Neural cell (in vitro differentiated cells): ENCODE results near the gene ERLIN1. TPM values are rescaled to one million over a fixed set of nuclear protein-coding genes. Genes with fewer than 3 reads are reported as not detected.

Experiments used
- H2AFZ ChIP-seq: fragments of 200-600, 300-800 bp; sonication (generic), shearing (Covaris generic); 2 replicates; pipeline ENCODE4 v1.6.0; 2014; ENCODE audit warnings: low read depth, mild to moderate bottlenecking, antibody characterized with exemption, low read length, moderate library complexity
- H3F3A ChIP-seq: fragments of 200-600 bp; shearing (Covaris generic); 2 replicates; pipeline ENCODE4 v1.6.1; 2016; ENCODE audit warnings: mild to moderate bottlenecking, moderate library complexity, mixed read lengths, antibody characterized with exemption, low read length; ENCODE audit not compliant: insufficient read depth, poor library complexity, severe bottlenecking
- H3K27ac ChIP-seq: fragments of 200-600, 300-800 bp; sonication (generic), shearing (Covaris generic); 2 replicates; pipeline ENCODE4 v1.5.1; 2014; ENCODE audit warnings: mild to moderate bottlenecking, low read length, moderate library complexity
- H3K27me3 ChIP-seq: fragments of 300-800, 200-600 bp; sonication (generic), shearing (Covaris generic); 2 replicates; pipeline ENCODE4 v1.6.0; 2014; ENCODE audit warnings: mild to moderate bottlenecking, low read depth, low read length, moderate library complexity; ENCODE audit not compliant: insufficient read depth
- H3K36me3 ChIP-seq: fragments of 300-800, 200-600 bp; sonication (generic), shearing (Covaris generic); 2 replicates; pipeline ENCODE4 v1.5.1; 2014; ENCODE audit warnings: mild to moderate bottlenecking, antibody characterized with exemption, low read length, moderate library complexity; ENCODE audit not compliant: insufficient read depth
- H3K4me2 ChIP-seq: fragments of 300-800, 200-600 bp; sonication (generic), shearing (Covaris generic); 2 replicates; pipeline ENCODE4 v1.6.0; 2014; ENCODE audit warnings: mild to moderate bottlenecking, low read length
- H3K4me3 ChIP-seq: fragments of 300-800, 200-600 bp; sonication (generic), shearing (Covaris generic); 2 replicates; pipeline ENCODE4 v1.5.1; 2014; ENCODE audit warnings: mild to moderate bottlenecking, low read length, moderate library complexity
- H3K79me2 ChIP-seq: fragments of 200-600 bp; shearing (Covaris generic); replicated peaks from 2 replicates; pipeline ENCODE4 v1.6.0; 2014; ENCODE audit warnings: mild to moderate bottlenecking, low read length, moderate library complexity; ENCODE audit not compliant: insufficient read depth
- H3K9ac ChIP-seq: fragments of 300-800, 200-600 bp; sonication (generic), shearing (Covaris generic); 2 replicates; pipeline ENCODE4 v1.6.1; 2016; ENCODE audit warnings: mild to moderate bottlenecking, low read length, mixed read lengths
- H3K9me2 ChIP-seq: fragments of 200-600 bp; shearing (Covaris generic); 2 replicates; pipeline ENCODE4 v1.6.1; 2016; ENCODE audit warnings: mild to moderate bottlenecking, low read length, mixed read lengths; ENCODE audit not compliant: insufficient read depth
- H3K9me3 ChIP-seq: fragments of 200-600, 300-800 bp; sonication (generic), shearing (Covaris generic); 2 replicates; pipeline ENCODE4 v1.6.1; 2016; ENCODE audit warnings: mild to moderate bottlenecking, mixed run types, low read length, moderate library complexity, mixed read lengths
- H4K20me1 ChIP-seq: fragments of 200-600 bp; shearing (Covaris generic); 2 replicates; pipeline ENCODE4 v1.6.1; 2016; ENCODE audit warnings: mild to moderate bottlenecking, mixed run types; ENCODE audit not compliant: insufficient read depth
- EP300 ChIP-seq: fragments of 450-650 bp; conservative IDR thresholded peaks from 2 replicates; pipeline ENCODE4 v1.6.1; 2014; ENCODE audit warnings: antibody characterized with exemption, mild to moderate bottlenecking, moderate library complexity; ENCODE audit not compliant: poor library complexity, severe bottlenecking
- EZH2 ChIP-seq: fragments of 200-600, 300-800 bp; shearing (Covaris generic), sonication (generic); IDR thresholded peaks from 2 replicates; pipeline ENCODE4 v1.6.1; 2014; ENCODE audit warnings: antibody characterized with exemption, low read length, borderline replicate concordance, mild to moderate bottlenecking; ENCODE audit not compliant: insufficient read depth, poor library complexity, severe bottlenecking
- MXI1 ChIP-seq: fragments of 450-650 bp; conservative IDR thresholded peaks from 2 replicates; pipeline ENCODE4 v1.6.1; 2014; ENCODE audit warnings: antibody characterized with exemption, mild to moderate bottlenecking; ENCODE audit not compliant: poor library complexity, severe bottlenecking
- POLR2AphosphoS5 ChIP-seq: IDR thresholded peaks from 2 replicates; pipeline ENCODE4 v1.6.1; 2012
- RAD21 ChIP-seq: fragments of 450-650 bp; conservative IDR thresholded peaks from 2 replicates; pipeline ENCODE4 v1.6.1; 2014; ENCODE audit warnings: antibody characterized with exemption, mild to moderate bottlenecking, moderate library complexity
- SMC3 ChIP-seq: fragments of 450-650 bp; conservative IDR thresholded peaks from 2 replicates; pipeline ENCODE4 v1.6.1; 2014; ENCODE audit warnings: antibody characterized with exemption, mild to moderate bottlenecking, moderate library complexity; ENCODE audit not compliant: poor library complexity
- TAF1 ChIP-seq: IDR thresholded peaks from 2 replicates; pipeline ENCODE4 v1.6.1; 2012; ENCODE audit warnings: low read depth
- polyA minus RNA-seq: library from RNA; depleted of rRNA, polyadenylated mRNA; stranded (reverse); fragments of >200 nt; gene quantifications from 2 replicates; pipeline ENCODE4 v1.2.3, GENCODE V29; 2014
- polyA plus RNA-seq: library from polyadenylated mRNA; depleted of rRNA; stranded (reverse); fragments of >200 nt; gene quantifications from 2 replicates; pipeline ENCODE4 v1.2.3, GENCODE V29; 2014
- TF ChIP-seq, protein P1 (sequence below): IDR thresholded peaks from 2 replicates; pipeline ENCODE4 v1.6.1; 2012; ENCODE audit warnings: borderline replicate concordance
- TF ChIP-seq, protein P2 (sequence below): fragments of 450-650 bp; IDR thresholded peaks from 2 replicates; pipeline ENCODE4 v1.5.1; 2014; ENCODE audit warnings: antibody characterized with exemption, mild to moderate bottlenecking, moderate library complexity; ENCODE audit not compliant: poor library complexity, severe bottlenecking

The ERLIN1 gene
- 6.5 and 7.5 TPM in 2 replicates for polyA plus RNA-seq
- 8.8 and 9.7 TPM in 2 replicates for polyA minus RNA-seq

DNA sequence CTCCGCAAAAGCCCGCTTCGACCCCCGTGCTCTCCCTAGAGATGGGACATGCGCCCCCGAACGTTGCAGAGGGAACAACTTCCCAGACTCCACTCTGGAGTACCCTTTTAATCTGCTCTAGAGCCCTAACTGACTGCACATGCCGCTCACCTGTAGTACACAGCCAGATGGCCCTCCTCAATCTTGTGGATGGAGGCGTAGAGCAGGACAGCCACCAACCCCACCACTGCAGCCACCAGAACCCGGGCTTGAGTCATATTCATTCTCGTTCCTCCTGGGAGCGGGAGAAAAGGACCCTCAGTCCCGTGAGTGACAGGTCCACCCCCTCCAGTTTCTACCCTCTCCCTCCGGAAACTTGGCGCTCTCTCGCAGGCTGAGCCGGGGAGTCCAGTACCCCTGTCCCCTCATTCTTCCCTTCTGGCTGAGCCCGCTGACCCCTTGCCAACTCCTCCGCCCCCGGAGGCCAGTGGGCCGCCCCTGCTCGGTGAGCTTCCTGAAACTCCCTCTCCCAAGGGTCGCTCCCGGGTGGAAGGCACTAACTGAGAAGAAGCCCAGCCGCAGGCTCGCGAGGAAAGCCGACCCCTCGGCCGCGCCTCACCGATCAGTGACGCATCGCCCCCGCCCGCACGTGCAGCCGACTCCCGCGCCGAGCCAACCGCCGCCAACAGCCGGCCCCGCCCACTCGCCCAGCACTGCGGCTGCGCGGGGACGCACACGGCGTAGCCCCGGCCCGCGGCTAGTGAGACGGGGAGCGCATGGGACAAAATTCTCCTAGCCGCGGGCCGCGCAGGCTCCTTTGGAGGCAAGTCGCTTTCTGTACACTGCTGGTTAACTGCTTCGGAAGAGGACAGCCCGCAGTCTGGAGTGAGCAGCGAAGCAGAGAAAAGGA is at the start of gene ERLIN1:
Gene ERLIN1, minus strand, starts transcription at position 666 of the 889 bp plus-strand sequence. Its CDS starts 403 bp downstream, at position 263.
- no peaks in the 10 kb centered on the region for H3K79me2 ChIP-seq
- peak within 1 kb of the TSS; percentile 86 for H2AFZ ChIP-seq
- H3K36me3 ChIP-seq: peaks cover 1% of the 10 kb centered on the region

DNA sequence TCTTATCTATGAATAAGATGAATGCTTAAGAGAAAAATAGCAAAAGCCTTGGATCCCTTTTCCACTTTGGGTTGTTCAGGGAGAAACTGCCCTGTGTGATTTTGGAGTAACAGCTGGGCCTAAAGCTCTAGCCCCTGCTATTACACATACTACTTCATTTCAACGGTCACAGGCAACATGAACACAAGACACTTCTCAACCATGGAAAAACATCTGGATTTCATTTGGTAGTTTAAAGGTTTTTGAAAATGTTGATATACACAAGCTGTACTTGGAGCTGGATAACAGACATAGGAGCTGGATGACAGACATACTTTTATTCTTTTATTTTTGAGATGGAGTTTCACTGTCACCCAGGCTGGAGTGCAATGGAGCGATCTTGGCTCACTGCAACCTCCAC is 46.3 kb upstream of the ERLIN1 start:
- no peak overlapping the region for H3K4me3 ChIP-seq
- no peaks in the 10 kb centered on the region for H3F3A ChIP-seq
- no peaks in the 10 kb centered on the region for H4K20me1 ChIP-seq
- peaks cover 21% of the 10 kb centered on the region for H3K79me2 ChIP-seq
- no peaks in the 10 kb centered on the region for H3K9me2 ChIP-seq
- no peaks in the 10 kb centered on the region for H3K9me3 ChIP-seq
- H3K36me3 ChIP-seq: no peaks in the 10 kb centered on the region
- no peaks in the 10 kb centered on the region for H3K27me3 ChIP-seq
- H2AFZ ChIP-seq: no peak overlapping the region
- H3K4me2 ChIP-seq: no peak overlapping the region
- H3K9ac ChIP-seq: no peak overlapping the region
- H3K27ac ChIP-seq: no peak overlapping the region
- no peak for TF ChIP-seq EP300
- TF ChIP-seq MXI1: no peak
- TF ChIP-seq, protein P1, sequence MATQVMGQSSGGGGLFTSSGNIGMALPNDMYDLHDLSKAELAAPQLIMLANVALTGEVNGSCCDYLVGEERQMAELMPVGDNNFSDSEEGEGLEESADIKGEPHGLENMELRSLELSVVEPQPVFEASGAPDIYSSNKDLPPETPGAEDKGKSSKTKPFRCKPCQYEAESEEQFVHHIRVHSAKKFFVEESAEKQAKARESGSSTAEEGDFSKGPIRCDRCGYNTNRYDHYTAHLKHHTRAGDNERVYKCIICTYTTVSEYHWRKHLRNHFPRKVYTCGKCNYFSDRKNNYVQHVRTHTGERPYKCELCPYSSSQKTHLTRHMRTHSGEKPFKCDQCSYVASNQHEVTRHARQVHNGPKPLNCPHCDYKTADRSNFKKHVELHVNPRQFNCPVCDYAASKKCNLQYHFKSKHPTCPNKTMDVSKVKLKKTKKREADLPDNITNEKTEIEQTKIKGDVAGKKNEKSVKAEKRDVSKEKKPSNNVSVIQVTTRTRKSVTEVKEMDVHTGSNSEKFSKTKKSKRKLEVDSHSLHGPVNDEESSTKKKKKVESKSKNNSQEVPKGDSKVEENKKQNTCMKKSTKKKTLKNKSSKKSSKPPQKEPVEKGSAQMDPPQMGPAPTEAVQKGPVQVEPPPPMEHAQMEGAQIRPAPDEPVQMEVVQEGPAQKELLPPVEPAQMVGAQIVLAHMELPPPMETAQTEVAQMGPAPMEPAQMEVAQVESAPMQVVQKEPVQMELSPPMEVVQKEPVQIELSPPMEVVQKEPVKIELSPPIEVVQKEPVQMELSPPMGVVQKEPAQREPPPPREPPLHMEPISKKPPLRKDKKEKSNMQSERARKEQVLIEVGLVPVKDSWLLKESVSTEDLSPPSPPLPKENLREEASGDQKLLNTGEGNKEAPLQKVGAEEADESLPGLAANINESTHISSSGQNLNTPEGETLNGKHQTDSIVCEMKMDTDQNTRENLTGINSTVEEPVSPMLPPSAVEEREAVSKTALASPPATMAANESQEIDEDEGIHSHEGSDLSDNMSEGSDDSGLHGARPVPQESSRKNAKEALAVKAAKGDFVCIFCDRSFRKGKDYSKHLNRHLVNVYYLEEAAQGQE: no peak
- TF ChIP-seq POLR2AphosphoS5: no peak
- TF ChIP-seq, protein P2, sequence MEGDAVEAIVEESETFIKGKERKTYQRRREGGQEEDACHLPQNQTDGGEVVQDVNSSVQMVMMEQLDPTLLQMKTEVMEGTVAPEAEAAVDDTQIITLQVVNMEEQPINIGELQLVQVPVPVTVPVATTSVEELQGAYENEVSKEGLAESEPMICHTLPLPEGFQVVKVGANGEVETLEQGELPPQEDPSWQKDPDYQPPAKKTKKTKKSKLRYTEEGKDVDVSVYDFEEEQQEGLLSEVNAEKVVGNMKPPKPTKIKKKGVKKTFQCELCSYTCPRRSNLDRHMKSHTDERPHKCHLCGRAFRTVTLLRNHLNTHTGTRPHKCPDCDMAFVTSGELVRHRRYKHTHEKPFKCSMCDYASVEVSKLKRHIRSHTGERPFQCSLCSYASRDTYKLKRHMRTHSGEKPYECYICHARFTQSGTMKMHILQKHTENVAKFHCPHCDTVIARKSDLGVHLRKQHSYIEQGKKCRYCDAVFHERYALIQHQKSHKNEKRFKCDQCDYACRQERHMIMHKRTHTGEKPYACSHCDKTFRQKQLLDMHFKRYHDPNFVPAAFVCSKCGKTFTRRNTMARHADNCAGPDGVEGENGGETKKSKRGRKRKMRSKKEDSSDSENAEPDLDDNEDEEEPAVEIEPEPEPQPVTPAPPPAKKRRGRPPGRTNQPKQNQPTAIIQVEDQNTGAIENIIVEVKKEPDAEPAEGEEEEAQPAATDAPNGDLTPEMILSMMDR: no peak
- no peak for TF ChIP-seq TAF1
- no peak for TF ChIP-seq SMC3
- no peak for TF ChIP-seq EZH2

More for the DNA sequence above, at the start of gene ERLIN1:
- Histone ChIP-seq H3K9me3 (no peaks in the 10 kb centered on the region), H4K20me1 (no peaks in the 10 kb centered on the region), H3K9ac (peak within 1 kb of the TSS; percentile 73), H3K4me3 (peak within 1 kb of the TSS; percentile 85), H3F3A (no peaks in the 10 kb centered on the region), H3K27ac (peak within 1 kb of the TSS; percentile 55), H3K9me2 (no peaks in the 10 kb centered on the region), H3K4me2 (peak within 1 kb of the TSS; percentile 64), H3K27me3 (no peaks in the 10 kb centered on the region)
- TF ChIP-seq EZH2 (no peak), EP300 (no peak), RAD21 (peak; percentile 34), MXI1 (peak; percentile 95), TAF1 (peak; percentile 28), SMC3 (peak; percentile 54), POLR2AphosphoS5 (peak; percentile 33)
- TF ChIP-seq, protein P1: peak; percentile 39
- TF ChIP-seq, protein P2: no peak
